GM21367 (cell line): Measurements from ENCODE around the gene NCS1.
"Not testable (repeated sequence)": the region's sequence is repeated elsewhere in the genome, so short reads cannot be mapped to it uniquely, and the experiment has no call there.

Experiments used
- ATAC-seq: cut with Tn5 transposase; IDR thresholded peaks from one replicate; pipeline ENCODE4 v1.9.1; 2021; ENCODE audit not compliant: unreplicated experiment

The NCS1 gene

GRCh38 chr9:130237076-130237475 lies 64.9 kb downstream of the NCS1 start:
- no peak for ATAC-seq

GRCh38 chr9:130237763-130238524 lies 65.7 kb downstream of the NCS1 start:
- no peak for ATAC-seq

GRCh38 chr9:130239363-130239695 lies 67.1 kb downstream of the NCS1 start:
- ATAC-seq, result peak; percentile 8

GRCh38 chr9:130239741-130240241 lies 67.6 kb downstream of the NCS1 start:
- ATAC-seq, result peak; percentile 49

GRCh38 chr9:130240410-130241197 lies 68.4 kb downstream of the NCS1 start:
- no peak for ATAC-seq

- ATAC-seq, result no peak
These were observed 69.0 kb downstream of the NCS1 start for GRCh38 chr9:130241198-130241535.

- ATAC-seq, result no peak
These were observed 70.2 kb downstream of the NCS1 start for GRCh38 chr9:130242270-130243014.

GRCh38 chr9:130243015-130243881 lies 71.0 kb downstream of the NCS1 start:
- no peak for ATAC-seq

- no peak for ATAC-seq
These were observed 71.6 kb downstream of the NCS1 start for GRCh38 chr9:130243882-130244170.

- ATAC-seq, result no peak
These were observed 72.5 kb downstream of the NCS1 start for GRCh38 chr9:130244548-130245165.

- ATAC-seq, result no peak
These were observed 73.3 kb downstream of the NCS1 start for GRCh38 chr9:130245474-130245873.

- ATAC-seq, result no peak
These were observed 73.9 kb downstream of the NCS1 start for GRCh38 chr9:130246126-130246525.

GRCh38 chr9:130254747-130255630 lies 82.8 kb downstream of the NCS1 start:
- no peak for ATAC-seq

- no peak for ATAC-seq
These were observed 83.5 kb downstream of the NCS1 start for GRCh38 chr9:130255631-130256134.

GRCh38 chr9:130256644-130257043 lies 84.4 kb downstream of the NCS1 start:
- ATAC-seq, result no peak

- not testable (repeated sequence) for ATAC-seq
These were observed 85.9 kb downstream of the NCS1 start for GRCh38 chr9:130258137-130258536.

- ATAC-seq, result no peak
These were observed 86.8 kb downstream of the NCS1 start for GRCh38 chr9:130259044-130259443.

GRCh38 chr9:130260816-130261765 lies 88.9 kb downstream of the NCS1 start:
- ATAC-seq, result no peak
